NT2/D1 (cell line): ENCODE measurements around the gene KRTAP5-6.

Experiments
- SUZ12 ChIP-seq: IDR thresholded peaks from 2 replicates; pipeline ENCODE4 v1.6.1; 2011; ENCODE audit not compliant: insufficient read length, insufficient read depth; ENCODE audit errors: extremely low read depth
- ZNF274 ChIP-seq: IDR thresholded peaks from 2 replicates; pipeline ENCODE4 v1.6.1; 2011; ENCODE audit warnings: mild to moderate bottlenecking, low read depth, low read length

DNA sequence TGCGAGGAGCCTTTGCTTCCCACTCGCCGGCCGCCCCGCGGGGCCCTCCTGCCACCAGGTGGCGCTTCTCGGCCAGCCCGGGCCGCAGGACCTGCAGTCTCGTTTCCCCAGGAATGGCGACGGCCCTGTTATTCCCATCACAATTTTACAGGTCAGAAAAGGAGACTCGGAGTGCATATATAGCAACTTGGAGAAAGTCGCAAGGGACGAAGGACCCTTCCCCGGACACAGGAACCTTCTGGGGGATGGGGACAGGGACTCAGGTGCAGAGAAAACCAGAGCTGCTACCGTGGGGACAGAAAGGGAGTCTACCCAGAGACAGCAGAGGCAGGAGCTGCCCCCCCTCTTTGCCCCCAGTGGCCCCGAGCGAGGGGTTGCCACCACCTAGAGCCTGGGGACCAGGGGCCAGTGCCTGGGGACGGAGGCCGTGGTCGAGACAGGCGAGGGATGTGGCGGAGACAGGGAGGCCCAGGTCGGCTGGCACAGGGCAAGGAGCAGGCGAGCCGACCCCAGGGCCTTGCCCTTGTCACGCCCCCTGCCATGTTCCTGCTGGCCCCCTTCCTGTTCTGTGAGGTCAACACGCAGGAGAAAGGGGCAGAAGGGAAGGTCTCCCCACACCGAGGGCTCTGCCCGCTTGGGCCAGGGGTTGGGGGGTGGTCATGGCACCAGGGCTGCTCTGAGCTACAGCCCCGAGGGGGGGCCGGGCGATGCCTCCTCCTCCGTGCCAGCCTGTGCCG, 3.5 kb upstream of the KRTAP5-6 start:
- TF ChIP-seq SUZ12 (no peak), ZNF274 (no peak)
